Tibial artery (tissue), 4 donors: Measurements from ENCODE around the gene DOK6.

Experiments used
- DNase-seq, 2 donors: peaks; one replicate each; pipeline ENCODE4 v3.0.0-alpha.2; 2019
- H3K27ac ChIP-seq, 2 donors: fragments of 200-600 bp; sonication (generic) in 1 of 2; 1 replicate in 1 of 2; 2 replicates in 1 of 2; pipeline ENCODE4 v1.5.1; 2018 to 2019; ENCODE audit warnings: mild to moderate bottlenecking in 1 of 2
- H3K27me3 ChIP-seq, 2 donors: fragments of 200-600 bp; sonication (generic) in 1 of 2; one replicate each; pipeline versions ENCODE4 v1.5.1 to v1.6.0; 2016 to 2019
- H3K36me3 ChIP-seq, 3 donors: fragments of 200-600 bp; sonication (generic) in 2 of 3; one replicate each; pipeline ENCODE4 v1.5.1; 2016 to 2019; ENCODE audit warnings: mild to moderate bottlenecking in 2 of 3
- H3K4me1 ChIP-seq, 4 donors: fragments of 200-600 bp; sonication (generic) in 2 of 4; 1 replicate in 3 of 4; 2 replicates in 1 of 4; pipeline ENCODE4 v1.5.1; 2016 to 2019
- H3K4me3 ChIP-seq, 2 donors: fragments of 200-600 bp; sonication (generic) in 1 of 2; 1 replicate in 1 of 2; 2 replicates in 1 of 2; pipeline ENCODE4 v1.5.1; 2018 to 2019; ENCODE audit warnings: mild to moderate bottlenecking in 2 of 2
- H3K9me3 ChIP-seq, 3 donors: fragments of 200-600 bp; sonication (generic) in 1 of 3; one replicate each; pipeline ENCODE4 v1.5.1; 2016 to 2019
- intact Hi-C: fragments of 100-400 bp; cut with DNase I; formaldehyde crosslinking; loops from one replicate; pipeline ENCODE4 v1.15.0; 2023; ENCODE audit warnings: low total_unique reads
- TF ChIP-seq, protein P1 (sequence below), 2 experiments: fragments of 200-600 bp in 1 of 2; fragments of 450-650 bp in 1 of 2; IDR thresholded peaks; one replicate each; pipeline ENCODE4 v1.5.1; 2017 to 2019; ENCODE audit warnings: antibody characterized with exemption in 2 of 2, mild to moderate bottlenecking in 1 of 2, moderate library complexity in 1 of 2

DOK6 gene

DNA sequence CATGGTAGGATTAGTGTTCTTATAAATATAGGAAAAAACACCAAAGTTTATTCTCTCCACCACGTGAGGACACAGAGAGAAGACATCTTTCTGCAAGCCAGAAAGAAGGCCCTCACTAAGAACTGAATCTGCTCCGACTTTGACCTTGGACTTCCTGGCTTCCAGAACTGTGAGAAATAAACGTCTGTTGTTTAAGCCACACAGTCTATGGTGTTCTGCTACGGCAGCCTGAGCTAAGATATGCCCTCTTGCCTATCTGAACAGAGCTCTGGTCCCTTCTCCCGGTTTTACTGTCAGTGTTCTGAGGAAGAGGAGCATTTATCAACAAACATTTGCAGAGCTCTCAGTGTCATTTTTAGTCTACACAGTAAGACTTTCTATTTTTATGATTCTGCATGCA, 131.3 kb downstream of the DOK6 start:
- no peak for DNase-seq
- Histone ChIP-seq H3K4me3 (no peak overlapping the region), H3K9me3 (no peaks in the 10 kb centered on the region), H3K36me3 (no peaks in the 10 kb centered on the region), H3K4me1 (peaks cover 0 to 8% (median 4%) of the 10 kb centered on the region in 4 donors), H3K27ac (no peak overlapping the region), H3K27me3 (no peaks in the 10 kb centered on the region)
- intact Hi-C loops, result no loop called here
- TF ChIP-seq, protein P1, sequence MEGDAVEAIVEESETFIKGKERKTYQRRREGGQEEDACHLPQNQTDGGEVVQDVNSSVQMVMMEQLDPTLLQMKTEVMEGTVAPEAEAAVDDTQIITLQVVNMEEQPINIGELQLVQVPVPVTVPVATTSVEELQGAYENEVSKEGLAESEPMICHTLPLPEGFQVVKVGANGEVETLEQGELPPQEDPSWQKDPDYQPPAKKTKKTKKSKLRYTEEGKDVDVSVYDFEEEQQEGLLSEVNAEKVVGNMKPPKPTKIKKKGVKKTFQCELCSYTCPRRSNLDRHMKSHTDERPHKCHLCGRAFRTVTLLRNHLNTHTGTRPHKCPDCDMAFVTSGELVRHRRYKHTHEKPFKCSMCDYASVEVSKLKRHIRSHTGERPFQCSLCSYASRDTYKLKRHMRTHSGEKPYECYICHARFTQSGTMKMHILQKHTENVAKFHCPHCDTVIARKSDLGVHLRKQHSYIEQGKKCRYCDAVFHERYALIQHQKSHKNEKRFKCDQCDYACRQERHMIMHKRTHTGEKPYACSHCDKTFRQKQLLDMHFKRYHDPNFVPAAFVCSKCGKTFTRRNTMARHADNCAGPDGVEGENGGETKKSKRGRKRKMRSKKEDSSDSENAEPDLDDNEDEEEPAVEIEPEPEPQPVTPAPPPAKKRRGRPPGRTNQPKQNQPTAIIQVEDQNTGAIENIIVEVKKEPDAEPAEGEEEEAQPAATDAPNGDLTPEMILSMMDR (IDR thresholded peaks at IDR 0.05), result no peak

DNA sequence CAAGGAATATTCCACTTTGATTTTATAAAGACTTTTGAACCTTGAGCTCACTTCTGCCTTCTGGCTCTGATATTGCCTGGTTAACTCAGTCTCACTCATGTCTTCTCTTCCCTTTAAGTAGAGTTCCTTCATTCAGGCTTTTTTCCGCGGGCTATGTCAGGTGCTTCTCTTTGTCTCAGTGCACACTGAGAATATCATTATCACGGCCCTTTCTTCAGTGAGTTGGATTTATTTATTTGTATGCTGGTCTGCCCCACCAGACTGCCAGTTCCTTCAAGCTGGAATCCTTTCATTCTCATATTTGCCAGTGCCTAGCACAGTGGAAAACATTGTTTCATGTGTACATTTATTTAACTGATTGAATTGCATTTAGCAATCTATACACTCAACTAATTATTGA, 136.5 kb downstream of the DOK6 start:
- no peaks in the 10 kb centered on the region for H3K4me1 ChIP-seq
- no peaks in the 10 kb centered on the region for H3K9me3 ChIP-seq
- intact Hi-C loops, result no loop called here
- TF ChIP-seq, protein P1 (IDR thresholded peaks at IDR 0.05), result no peak
- no peak overlapping the region for H3K4me3 ChIP-seq
- no peaks in the 10 kb centered on the region for H3K36me3 ChIP-seq
- H3K27ac ChIP-seq, result no peak overlapping the region
- no peak for DNase-seq
- H3K27me3 ChIP-seq, result no peaks in the 10 kb centered on the region

DNA sequence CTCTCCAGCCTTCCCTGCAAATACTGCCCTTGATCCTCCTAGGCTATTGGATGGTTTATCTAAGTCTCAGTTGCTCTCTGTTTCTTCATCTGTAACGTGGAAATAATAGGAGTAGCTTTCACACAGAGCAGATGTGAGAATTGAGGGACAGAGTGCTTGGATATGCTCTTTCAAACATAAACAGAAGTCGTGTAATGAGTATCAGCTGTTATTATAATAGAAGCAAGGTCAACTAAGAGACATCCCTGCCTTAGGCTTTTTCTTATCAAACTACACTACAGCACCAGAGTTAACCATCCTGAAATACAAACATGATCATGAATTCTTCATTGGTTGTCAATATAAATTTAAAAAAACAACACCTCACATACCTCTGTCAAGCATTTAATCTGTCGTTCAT, 138.2 kb downstream of the DOK6 start:
- no peak for DNase-seq
- Histone ChIP-seq H3K4me1 (no peaks in the 10 kb centered on the region), H3K27ac (no peak overlapping the region), H3K27me3 (no peaks in the 10 kb centered on the region), H3K36me3 (no peaks in the 10 kb centered on the region), H3K9me3 (no peaks in the 10 kb centered on the region), H3K4me3 (no peak overlapping the region)
- TF ChIP-seq, protein P1 (IDR thresholded peaks at IDR 0.05), result no peak
- intact Hi-C loops, result no loop called here

DNA sequence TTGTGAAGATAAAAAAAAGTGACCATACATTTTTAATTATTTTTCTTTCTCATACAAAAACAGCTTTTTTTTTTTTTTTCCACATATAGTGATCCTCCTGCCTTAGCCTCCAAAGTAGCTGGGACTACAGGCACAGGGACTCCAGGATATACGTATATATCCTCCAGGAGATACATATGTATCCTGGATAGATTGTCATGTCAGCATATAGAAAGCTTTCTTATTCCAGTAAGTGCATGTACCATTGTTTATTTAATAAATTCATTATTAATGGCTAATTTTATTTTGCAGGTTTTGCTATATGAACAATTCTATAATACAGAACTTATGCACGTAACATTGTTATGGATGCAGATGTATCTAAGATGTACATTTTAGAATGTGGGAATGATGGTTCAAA, 138.7 kb downstream of the DOK6 start:
- Histone ChIP-seq H3K27ac (no peak overlapping the region), H3K36me3 (no peaks in the 10 kb centered on the region), H3K27me3 (no peaks in the 10 kb centered on the region), H3K4me3 (no peak overlapping the region), H3K9me3 (no peaks in the 10 kb centered on the region), H3K4me1 (no peaks in the 10 kb centered on the region)
- TF ChIP-seq, protein P1 (IDR thresholded peaks at IDR 0.05), result no peak
- intact Hi-C loops, result no loop called here
- DNase-seq, result no peak

DNA sequence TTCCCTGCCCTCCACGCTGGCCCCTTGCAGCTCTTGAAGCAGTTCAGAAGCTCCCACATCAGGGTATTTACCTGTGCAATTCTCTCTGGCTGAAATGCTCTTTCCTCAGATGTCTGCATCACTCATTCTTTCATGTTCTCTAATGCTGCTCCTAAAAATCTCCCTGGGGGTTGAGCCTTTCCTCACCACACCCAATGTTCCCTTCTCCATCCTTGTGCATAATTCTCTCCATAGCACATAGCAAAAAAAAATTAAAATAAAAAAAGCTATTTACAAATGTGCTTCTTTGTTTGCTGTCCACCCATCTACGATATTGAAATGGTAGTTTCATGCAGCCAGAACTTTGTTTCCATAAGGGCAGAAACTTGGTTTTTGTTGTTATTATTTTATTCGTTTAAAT, 155.5 kb downstream of the DOK6 start:
- Histone ChIP-seq H3K27ac (no peak overlapping the region), H3K27me3 (no peaks in the 10 kb centered on the region), H3K36me3 (no peaks in the 10 kb centered on the region), H3K9me3 (no peaks in the 10 kb centered on the region), H3K4me3 (no peak overlapping the region), H3K4me1 (no peaks in the 10 kb centered on the region)
- DNase-seq, result no peak
- TF ChIP-seq, protein P1 (IDR thresholded peaks at IDR 0.05), result no peak
- intact Hi-C loops, result no loop called here

DNA sequence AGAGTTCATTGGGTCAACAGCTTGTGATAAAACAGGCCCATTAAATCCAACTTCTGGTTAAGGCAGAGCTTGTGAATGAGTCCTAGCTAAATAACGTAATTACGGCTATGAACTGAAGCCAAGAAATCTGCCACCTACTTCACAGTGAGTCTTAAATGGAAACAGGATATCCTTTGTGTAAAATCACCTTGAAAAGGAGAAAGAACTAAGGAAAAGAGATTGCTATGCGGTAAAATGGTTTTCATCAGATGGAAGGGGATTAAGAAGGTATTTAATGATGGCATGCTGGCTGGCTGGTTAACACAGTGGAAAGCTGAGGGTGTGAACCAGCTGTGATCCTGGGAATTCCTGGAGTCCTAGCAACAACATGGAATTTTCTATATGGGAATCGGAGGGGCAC, 156.6 kb downstream of the DOK6 start:
- Histone ChIP-seq H3K27me3 (no peaks in the 10 kb centered on the region), H3K36me3 (no peaks in the 10 kb centered on the region), H3K4me3 (no peak overlapping the region), H3K4me1 (no peaks in the 10 kb centered on the region), H3K27ac (no peak overlapping the region), H3K9me3 (no peaks in the 10 kb centered on the region)
- intact Hi-C loops, result no loop called here
- DNase-seq, result no peak
- TF ChIP-seq, protein P1 (IDR thresholded peaks at IDR 0.05), result no peak
